ENCODE results near the gene SRF.
A peak's percentile ranks its signal among the peaks of the same experiment; 100 is the strongest.

Gene SRF

DNA sequence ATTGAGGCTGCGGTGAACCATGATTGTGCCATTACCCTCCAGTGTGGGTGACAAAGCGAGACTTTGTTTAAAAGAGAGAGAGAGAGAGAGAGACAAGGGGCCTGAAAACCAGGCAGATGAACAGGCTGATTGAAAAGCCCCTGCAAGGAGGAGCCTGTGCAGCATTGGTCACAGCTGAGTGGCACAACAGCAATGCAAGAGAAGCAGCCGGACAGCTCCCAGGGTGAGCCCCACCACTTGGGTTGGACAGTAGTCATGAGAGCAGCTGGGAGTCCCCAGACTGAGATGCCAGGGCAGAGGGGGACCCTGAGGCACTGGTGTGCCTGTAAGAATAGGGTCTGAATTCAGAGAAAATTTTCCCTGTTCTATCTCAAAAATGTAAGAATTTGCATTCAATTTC, 48.0 kb downstream of the SRF start:
- DNase-seq, result no peak

GRCh38 chr6:43219814-43220213, 48.7 kb downstream of the SRF start:
- no peak for DNase-seq

GRCh38 chr6:43220439-43220951, 49.4 kb downstream of the SRF start:
- no peak for DNase-seq

GRCh38 chr6:43221046-43221972, 50.2 kb downstream of the SRF start:
- no peak for DNase-seq

DNA sequence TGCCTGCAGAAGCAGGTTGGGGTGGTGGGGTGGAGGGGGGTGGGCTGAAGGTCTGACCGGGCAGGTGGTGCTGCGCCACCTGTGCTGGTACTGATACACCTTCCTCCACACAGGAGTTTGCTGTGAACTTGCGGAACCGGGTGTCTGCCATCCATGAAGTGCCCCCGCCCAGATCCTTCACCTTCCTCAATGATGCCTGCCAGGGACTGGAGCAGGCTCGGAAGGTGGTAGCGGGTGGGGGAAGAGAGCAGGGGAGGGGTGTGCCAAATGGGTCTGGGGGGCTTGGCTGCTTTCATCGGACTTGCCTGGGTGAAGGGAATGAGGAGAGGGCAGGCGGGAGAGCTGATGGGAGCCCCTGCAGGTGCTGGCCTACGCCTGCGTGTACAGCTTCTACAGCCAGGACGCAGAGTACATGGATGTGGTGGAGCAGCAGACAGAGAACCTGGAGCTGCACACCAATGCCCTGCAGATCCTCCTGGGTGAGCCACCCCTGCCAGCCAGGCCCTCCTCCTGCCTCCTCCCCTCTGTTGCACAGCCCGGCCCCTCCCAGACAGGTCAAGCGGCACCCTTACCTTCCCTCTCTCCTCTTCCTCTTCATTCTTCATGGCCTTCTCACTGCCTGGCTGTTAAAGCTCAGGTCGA, 51.5 kb downstream of the SRF start:
- DNase-seq, result no peak

DNA sequence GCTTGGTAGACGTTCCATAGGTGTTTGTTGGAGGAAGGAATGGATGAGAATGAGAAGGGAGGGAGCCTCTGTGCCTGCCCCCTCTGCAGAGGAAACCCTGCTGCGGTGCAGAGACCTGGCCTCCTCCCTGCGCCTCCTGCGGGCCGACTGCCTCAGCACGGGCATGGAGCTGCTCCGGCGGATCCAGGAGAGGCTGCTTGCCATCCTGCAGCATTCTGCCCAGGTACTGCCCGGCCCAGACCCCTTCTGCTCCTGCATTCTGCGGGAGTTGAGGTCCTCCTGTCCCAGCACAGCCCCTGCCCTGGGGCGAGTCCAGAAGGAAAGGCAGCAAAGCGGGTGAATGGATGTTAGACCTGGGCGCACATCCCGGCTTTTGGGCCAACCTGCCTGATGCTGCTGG, 52.1 kb downstream of the SRF start:
- DNase-seq, result no peak

DNA sequence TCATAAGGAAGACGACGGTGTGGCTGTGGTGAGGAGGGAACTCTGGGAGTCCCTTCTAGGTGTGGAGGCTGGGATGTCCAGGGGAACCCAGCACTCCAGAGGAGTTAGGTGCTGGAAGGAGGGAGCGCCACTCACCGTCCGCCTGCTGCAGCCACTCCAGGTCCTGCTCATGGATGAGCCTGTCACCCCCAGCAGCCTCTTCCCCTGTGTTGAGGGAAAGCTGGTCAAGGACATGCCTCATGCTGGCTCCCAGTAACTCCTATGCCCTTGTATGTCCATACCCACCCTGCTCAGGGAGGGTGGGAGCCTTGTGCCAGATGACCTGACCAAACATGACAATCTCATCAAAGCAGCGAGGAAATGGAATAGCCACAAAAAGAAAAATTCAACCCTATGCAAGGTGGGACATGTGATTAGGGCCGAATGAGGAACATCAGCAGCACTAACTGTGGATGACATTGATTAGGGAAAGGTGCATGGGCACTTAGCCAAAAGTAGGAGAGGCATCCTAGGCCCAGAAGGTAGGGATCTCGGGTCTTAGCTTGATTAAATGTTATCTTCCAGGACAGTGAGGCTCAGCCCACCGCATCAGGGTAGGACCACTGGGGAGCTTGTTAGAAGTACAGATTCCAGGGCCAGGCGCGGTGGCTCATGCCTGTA, 55.3 kb downstream of the SRF start:
- DNase-seq, result no peak

DNA sequence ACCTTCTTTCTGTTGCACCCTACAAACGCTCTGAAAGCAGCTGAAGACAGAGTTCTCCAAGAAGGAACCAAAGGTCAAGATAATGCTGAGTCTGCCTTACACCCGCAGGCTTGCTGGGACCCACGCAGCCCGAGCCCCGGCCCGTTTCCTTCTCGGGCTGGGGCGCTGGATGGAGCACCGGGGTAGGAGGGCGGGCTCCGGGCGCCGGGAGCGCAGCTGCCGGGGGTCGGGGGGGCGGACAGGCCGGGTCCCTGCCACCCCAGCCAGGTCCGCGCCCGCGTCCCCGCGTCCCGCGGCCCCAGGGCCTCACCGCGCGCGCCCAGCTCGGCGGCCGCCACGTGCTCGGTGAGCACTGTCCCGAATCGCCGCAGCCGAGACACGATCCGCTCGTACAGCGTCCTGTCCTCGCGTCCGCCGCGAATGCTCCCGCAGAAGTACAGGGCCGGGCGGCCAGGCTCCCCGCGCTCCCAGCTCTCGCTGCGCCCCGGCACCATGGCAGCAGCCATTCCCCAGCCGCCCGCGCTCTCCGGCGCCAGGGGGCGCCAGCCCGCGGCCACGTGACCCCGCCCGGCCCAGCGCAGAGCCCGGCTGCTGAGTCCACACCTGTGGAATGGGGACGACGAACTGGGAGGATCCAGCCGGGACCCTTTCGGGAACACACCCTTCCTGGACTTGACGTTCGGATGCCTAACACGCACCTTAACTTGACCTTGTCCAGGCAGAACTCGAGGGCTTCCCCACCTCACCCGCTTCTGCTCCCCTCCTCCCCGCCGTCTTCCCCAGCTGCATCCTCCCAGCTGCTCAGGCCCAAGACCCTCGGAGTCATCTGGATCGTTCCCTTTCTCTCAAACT, 58.1 kb downstream of the SRF start, which contains the start of gene DNPH1:
DNPH1 (minus strand) TSS at position 531 of the 852 bp plus-strand sequence; CDS start at position 506, 25 bp downstream.
- DNase-seq, result peak; percentile 63

- no peak for DNase-seq
These were observed 58.9 kb downstream of the SRF start for GRCh38 chr6:43229803-43230620.

DNA sequence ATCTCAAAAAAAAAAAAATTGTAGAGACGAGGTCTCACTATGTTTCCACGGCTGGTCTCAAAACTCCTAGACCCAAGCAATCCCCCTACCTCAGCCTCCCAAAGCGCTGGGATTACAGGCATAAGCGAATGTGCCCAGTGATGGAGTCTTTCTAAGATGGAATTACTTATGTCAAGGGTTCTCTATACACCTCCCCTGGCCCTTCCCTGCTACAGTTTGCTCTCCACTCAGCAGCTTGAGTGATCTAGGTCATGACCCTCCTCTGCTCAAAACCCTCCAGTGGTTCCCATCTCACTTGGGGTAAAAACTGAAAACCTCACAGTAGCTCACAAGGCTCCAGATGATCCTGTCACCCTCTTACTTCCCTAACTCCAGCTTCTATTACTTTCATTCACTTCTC, 60.0 kb downstream of the SRF start:
- no peak for DNase-seq

Data from fibroblast of skin of right quadriceps (primary cell).